ENCODE measurements around the gene FGF18.

FGF18 gene

DNA sequence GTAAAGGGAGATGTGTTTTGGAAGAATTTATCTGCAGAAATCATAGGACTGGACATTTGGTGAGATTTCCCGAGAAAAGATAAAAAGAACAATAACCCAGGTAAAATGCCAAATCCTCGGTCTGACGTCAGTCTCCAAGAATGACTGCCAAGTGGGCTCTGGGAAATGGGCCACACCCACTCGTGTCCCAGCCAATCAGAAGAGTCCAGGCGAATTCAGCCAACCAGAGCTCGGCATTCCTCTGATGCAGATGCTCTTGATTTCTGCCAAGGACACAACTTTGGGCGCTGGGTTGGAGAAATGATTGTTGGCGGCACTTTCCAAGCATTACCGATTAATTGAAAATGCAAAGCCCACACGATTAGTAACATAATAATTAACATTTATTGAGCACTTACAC is 73.3 kb downstream of the FGF18 start:
- Histone ChIP-seq H3K27ac (ENCODE audit: extremely low read depth, low read depth, low read length) (no peak overlapping the region), H3K4me1 (ENCODE audit: control insufficient read depth, insufficient read depth, low read length) (peaks cover 13% of the 10 kb centered on the region), H3K36me3 (ENCODE audit: control insufficient read depth in 2 of 2, insufficient read depth in 1 of 2, low read length in 2 of 2) (no peaks in the 10 kb centered on the region), H3K9me3 (ENCODE audit: control insufficient read depth, insufficient read depth, low read depth, low read length) (no peaks in the 10 kb centered on the region), H3K4me3 (ENCODE audit: low read depth, low read length) (no peak overlapping the region)
- ChIA-PET POLR2A (no interaction called here), CTCF (interaction anchor here (1.5 kb wide), 1 partner anchor 16 kb away, joined by 4 read pairs; no protein-coding TSS in a partner anchor)
- TF ChIP-seq, protein P1, sequence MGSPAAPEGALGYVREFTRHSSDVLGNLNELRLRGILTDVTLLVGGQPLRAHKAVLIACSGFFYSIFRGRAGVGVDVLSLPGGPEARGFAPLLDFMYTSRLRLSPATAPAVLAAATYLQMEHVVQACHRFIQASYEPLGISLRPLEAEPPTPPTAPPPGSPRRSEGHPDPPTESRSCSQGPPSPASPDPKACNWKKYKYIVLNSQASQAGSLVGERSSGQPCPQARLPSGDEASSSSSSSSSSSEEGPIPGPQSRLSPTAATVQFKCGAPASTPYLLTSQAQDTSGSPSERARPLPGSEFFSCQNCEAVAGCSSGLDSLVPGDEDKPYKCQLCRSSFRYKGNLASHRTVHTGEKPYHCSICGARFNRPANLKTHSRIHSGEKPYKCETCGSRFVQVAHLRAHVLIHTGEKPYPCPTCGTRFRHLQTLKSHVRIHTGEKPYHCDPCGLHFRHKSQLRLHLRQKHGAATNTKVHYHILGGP (tag by site-specific recombination; IDR thresholded peaks at IDR 0.05): no peak
- no peak for TF ChIP-seq ZNF112 (tag by site-specific recombination; IDR thresholded peaks at IDR 0.05)
- TF ChIP-seq, protein P2, sequence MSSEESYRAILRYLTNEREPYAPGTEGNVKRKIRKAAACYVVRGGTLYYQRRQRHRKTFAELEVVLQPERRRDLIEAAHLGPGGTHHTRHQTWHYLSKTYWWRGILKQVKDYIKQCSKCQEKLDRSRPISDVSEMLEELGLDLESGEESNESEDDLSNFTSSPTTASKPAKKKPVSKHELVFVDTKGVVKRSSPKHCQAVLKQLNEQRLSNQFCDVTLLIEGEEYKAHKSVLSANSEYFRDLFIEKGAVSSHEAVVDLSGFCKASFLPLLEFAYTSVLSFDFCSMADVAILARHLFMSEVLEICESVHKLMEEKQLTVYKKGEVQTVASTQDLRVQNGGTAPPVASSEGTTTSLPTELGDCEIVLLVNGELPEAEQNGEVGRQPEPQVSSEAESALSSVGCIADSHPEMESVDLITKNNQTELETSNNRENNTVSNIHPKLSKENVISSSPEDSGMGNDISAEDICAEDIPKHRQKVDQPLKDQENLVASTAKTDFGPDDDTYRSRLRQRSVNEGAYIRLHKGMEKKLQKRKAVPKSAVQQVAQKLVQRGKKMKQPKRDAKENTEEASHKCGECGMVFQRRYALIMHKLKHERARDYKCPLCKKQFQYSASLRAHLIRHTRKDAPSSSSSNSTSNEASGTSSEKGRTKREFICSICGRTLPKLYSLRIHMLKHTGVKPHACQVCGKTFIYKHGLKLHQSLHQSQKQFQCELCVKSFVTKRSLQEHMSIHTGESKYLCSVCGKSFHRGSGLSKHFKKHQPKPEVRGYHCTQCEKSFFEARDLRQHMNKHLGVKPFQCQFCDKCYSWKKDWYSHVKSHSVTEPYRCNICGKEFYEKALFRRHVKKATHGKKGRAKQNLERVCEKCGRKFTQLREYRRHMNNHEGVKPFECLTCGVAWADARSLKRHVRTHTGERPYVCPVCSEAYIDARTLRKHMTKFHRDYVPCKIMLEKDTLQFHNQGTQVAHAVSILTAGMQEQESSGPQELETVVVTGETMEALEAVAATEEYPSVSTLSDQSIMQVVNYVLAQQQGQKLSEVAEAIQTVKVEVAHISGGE (tag by site-specific recombination; conservative IDR thresholded peaks at IDR 0.05; ENCODE audit: low read depth): no peak
- TF ChIP-seq ZNF626 (tag by site-specific recombination; IDR thresholded peaks at IDR 0.05): no peak
- TF ChIP-seq ZBTB20 (tag by site-specific recombination; IDR thresholded peaks at IDR 0.05): no peak
- no peak for TF ChIP-seq REPIN1 (tag by site-specific recombination; IDR thresholded peaks at IDR 0.05; ENCODE audit: low read depth)
- TF ChIP-seq RBAK (tag by site-specific recombination; IDR thresholded peaks at IDR 0.05): no peak
- no peak for TF ChIP-seq ZNF140 (tag by site-specific recombination; IDR thresholded peaks at IDR 0.05)
- TF ChIP-seq ZNF426 (tag by site-specific recombination; IDR thresholded peaks at IDR 0.05): no peak
- no peak for TF ChIP-seq ZNF670 (tag by site-specific recombination; IDR thresholded peaks at IDR 0.05; ENCODE audit: low read depth)
- TF ChIP-seq, protein P3, sequence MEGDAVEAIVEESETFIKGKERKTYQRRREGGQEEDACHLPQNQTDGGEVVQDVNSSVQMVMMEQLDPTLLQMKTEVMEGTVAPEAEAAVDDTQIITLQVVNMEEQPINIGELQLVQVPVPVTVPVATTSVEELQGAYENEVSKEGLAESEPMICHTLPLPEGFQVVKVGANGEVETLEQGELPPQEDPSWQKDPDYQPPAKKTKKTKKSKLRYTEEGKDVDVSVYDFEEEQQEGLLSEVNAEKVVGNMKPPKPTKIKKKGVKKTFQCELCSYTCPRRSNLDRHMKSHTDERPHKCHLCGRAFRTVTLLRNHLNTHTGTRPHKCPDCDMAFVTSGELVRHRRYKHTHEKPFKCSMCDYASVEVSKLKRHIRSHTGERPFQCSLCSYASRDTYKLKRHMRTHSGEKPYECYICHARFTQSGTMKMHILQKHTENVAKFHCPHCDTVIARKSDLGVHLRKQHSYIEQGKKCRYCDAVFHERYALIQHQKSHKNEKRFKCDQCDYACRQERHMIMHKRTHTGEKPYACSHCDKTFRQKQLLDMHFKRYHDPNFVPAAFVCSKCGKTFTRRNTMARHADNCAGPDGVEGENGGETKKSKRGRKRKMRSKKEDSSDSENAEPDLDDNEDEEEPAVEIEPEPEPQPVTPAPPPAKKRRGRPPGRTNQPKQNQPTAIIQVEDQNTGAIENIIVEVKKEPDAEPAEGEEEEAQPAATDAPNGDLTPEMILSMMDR (tag by site-specific recombination; IDR thresholded peaks at IDR 0.05): no peak
- no peak for TF ChIP-seq MEIS1 (CRISPR knock-in tag; IDR thresholded peaks at IDR 0.05; ENCODE audit: borderline replicate concordance)
- no peak for TF ChIP-seq ZNF658 (tag by site-specific recombination; IDR thresholded peaks at IDR 0.05)
- no peak for TF ChIP-seq SP2 (tag by site-specific recombination; IDR thresholded peaks at IDR 0.05)
- TF ChIP-seq ZNF585B (tag by site-specific recombination; IDR thresholded peaks at IDR 0.05): no peak
- TF ChIP-seq, protein P4, sequence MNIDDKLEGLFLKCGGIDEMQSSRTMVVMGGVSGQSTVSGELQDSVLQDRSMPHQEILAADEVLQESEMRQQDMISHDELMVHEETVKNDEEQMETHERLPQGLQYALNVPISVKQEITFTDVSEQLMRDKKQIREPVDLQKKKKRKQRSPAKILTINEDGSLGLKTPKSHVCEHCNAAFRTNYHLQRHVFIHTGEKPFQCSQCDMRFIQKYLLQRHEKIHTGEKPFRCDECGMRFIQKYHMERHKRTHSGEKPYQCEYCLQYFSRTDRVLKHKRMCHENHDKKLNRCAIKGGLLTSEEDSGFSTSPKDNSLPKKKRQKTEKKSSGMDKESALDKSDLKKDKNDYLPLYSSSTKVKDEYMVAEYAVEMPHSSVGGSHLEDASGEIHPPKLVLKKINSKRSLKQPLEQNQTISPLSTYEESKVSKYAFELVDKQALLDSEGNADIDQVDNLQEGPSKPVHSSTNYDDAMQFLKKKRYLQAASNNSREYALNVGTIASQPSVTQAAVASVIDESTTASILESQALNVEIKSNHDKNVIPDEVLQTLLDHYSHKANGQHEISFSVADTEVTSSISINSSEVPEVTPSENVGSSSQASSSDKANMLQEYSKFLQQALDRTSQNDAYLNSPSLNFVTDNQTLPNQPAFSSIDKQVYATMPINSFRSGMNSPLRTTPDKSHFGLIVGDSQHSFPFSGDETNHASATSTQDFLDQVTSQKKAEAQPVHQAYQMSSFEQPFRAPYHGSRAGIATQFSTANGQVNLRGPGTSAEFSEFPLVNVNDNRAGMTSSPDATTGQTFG (tag by site-specific recombination; IDR thresholded peaks at IDR 0.05; ENCODE audit: borderline replicate concordance): no peak
- no peak for TF ChIP-seq ZBTB17 (tag by site-specific recombination; IDR thresholded peaks at IDR 0.05)
- TF ChIP-seq ZNF776 (tag by site-specific recombination; IDR thresholded peaks at IDR 0.05; ENCODE audit: borderline replicate concordance): no peak
- no peak for TF ChIP-seq ZNF621 (tag by site-specific recombination; IDR thresholded peaks at IDR 0.05)
- no peak for TF ChIP-seq ZNF76 (tag by site-specific recombination; IDR thresholded peaks at IDR 0.05; ENCODE audit: borderline replicate concordance, low read depth)
